Daoy (cell line): ENCODE measurements around the gene WDR41. TPM values are rescaled to one million over a fixed set of nuclear protein-coding genes. Genes with fewer than 3 reads are reported as not detected.
"Not testable (repeated sequence)": the region's sequence is repeated elsewhere in the genome, so short reads cannot be mapped to it uniquely, and the experiment has no call there.

Experiments
- DNase-seq: peaks from one replicate; pipeline ENCODE4 v3.0.0-alpha.2; 2015; ENCODE audit warnings: low read depth
- total RNA-seq: library from RNA; depleted of rRNA; stranded (reverse); fragments of >200 nt; shearing (Covaris generic); gene quantifications from 2 replicates; pipeline ENCODE4 v1.2.3, GENCODE V29; 2014; rRNA removed

WDR41 gene, protein sequence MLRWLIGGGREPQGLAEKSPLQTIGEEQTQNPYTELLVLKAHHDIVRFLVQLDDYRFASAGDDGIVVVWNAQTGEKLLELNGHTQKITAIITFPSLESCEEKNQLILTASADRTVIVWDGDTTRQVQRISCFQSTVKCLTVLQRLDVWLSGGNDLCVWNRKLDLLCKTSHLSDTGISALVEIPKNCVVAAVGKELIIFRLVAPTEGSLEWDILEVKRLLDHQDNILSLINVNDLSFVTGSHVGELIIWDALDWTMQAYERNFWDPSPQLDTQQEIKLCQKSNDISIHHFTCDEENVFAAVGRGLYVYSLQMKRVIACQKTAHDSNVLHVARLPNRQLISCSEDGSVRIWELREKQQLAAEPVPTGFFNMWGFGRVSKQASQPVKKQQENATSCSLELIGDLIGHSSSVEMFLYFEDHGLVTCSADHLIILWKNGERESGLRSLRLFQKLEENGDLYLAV
- 90.8 and 169 TPM in 2 replicates for total RNA-seq

DNA sequence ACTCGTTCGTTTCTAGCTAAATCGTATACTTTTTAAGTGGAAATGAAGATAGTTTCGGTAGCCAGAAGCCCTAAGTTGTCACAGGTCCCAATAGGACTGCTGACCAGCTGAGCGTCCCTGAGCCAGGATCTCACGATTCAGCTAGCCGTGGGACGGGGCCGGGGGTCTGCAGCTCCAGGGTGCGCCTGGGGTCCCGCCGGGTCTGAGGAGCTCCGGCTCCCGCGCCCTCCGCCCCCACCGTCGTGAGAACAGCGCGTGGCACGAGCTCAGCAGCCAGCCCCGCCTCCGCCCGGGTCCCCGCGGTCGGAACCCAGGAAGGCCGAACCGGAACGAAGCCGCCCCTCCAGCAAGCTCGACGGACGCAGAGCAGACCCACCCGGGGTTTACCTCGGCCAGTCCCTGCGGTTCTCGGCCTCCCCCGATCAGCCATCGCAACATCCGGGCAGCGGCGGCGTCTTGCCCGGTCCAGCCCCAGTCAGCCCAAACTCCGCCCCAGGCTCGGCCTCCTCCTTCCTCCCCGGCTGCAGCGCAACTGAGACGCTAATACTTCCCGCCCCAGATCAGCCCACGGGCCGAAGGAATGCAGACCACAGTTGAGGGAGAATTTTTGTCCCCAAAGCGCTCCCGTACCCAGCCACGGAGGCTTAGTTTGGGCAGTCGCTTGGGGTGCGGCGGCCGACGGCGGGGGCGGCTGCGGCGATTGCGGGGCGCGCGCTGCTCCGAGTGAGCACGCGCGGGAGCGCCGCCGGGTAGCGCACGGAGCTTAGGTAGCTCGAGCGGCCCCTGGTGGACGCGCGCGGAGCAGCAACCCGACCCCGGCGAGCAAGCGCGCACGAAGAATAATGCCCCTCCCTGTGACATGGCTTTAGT lies at the start of gene WDR41:
Gene WDR41, minus strand, starts transcription at position 534 of the 870 bp plus-strand sequence. Its CDS starts 96 bp downstream, at position 438.
- peak; percentile 97 for DNase-seq

DNA sequence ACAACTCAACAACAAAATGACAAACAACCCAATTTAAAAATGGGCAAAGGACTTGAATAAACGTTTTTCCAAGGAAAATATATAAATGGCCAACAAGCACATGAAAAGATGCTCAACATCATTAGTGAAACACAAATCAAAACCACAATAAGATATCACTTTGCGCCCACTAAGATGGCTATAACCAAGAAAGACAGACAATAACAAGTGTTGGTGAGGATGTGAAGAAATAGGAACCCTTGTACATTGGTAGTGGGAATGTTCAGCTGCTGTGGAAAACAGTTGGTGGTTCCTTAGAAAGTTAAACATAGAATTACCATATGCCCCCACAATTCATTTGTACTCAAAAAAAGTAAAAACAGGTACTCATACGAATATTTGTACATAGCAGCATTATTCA lies 39.2 kb upstream of the WDR41 start:
- no peak for DNase-seq

DNA sequence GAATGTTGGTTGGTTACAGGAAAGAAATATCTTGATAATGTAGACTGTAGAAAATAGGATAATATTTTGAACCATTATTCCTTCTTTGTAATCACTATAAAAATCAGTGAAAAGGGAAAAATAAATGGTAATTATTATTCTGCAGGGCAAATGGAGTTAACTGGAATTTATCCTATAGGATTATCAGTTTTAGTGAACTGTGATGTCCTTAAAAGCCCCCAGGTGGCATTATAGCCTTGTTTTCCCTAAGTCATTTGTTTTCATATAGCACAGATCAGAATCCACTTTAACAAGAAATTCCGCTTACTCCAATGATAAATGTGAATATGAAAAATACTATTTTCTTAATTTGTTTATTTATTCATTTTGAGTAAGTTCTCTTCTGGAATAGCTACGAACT lies 26.2 kb upstream of the WDR41 start:
- DNase-seq: peak; percentile 4

DNA sequence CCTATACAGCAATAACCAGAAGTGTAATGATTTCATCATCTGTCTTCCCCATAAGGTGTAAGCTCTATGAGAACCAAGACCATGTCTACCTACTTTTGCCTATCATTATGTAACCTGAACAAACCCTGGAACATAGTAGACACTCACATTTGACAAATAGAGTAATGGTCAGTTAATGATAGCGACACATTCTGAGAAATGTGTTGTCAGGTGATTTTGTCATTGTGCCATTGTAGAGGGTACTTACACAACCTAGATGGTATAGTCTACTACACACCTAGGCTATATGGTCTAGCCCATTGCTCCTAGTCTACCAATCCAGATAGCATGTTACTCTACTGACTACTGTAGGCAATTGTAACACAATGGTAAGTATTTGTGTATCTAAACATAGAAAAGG lies 22.3 kb upstream of the WDR41 start:
- no peak for DNase-seq

DNA sequence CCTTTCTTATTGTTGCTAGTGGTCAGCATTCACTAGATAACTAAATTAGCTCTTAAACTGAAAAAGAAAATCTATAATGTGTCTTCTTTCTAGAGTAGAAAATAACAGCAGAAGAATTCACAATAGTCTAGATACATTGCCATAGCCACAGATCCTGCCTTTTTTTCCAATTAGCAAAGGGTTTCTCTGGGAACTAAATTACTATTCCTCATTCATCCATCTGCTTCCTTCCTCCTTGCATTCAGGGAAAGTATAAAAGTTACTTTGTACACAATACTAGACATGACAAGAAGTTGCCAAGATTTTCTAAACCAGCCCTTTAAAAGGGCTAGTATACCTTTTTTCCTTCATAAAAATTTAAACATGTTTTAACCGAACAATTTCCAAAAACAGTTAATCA lies 21.2 kb upstream of the WDR41 start:
- no peak for DNase-seq

DNA sequence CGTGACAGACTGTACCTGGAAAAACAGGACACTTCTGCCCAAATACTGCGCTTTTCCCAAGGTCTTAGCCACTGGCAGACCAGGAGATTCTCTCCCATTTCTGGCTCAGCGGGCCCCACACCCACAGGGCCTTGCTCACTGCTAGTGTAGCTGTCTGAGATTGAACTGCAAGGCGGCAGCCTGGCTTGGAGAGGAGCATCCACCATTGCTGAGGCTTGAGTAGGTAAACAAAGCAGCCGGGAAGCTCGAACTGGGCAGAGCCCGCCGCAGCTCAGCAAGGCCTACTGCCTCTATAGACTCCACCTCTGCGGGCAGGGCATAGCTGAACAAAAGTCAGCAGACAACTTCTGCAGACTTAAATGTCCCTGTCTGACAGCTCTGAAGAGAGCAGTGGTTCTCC lies 9.0 kb upstream of the WDR41 start:
- not testable (repeated sequence) for DNase-seq

DNA sequence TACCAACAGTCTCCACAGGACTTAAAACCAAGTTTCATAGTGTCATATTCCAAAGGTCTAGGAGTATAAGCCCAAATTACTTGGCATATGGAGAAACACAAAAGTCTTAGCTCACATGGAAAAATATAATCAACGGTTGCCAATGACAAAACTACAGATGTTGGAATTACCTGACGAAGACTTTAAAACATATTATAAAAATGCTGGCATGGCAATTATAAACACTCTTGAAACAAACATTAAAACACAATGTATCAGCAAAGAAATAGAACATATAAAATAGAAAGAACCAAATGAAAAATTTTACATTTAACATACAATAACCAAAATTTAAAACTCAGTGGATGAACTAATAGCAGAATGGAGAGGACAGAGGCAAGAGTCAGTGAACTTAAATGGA lies 7.9 kb upstream of the WDR41 start:
- DNase-seq: no peak

DNA sequence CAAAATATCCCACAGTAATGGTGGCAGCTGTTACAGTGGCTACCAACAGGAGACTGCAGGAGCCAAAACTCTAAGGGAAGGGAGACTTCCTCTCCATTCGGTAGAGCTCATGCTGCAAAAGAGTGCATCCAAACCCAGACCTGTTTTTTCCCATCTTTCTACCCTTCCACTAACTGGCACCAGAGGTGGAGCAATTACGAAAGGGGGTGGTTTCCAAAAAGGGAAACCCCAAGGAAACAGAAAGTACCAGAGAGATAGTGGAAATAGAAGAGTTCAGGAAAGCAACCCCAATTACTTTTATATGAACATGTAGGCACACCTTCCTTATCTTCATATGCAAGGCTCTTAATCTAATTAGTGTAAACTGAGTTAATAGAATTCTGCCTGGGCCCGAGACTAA lies 7.3 kb upstream of the WDR41 start:
- DNase-seq: no peak

DNA sequence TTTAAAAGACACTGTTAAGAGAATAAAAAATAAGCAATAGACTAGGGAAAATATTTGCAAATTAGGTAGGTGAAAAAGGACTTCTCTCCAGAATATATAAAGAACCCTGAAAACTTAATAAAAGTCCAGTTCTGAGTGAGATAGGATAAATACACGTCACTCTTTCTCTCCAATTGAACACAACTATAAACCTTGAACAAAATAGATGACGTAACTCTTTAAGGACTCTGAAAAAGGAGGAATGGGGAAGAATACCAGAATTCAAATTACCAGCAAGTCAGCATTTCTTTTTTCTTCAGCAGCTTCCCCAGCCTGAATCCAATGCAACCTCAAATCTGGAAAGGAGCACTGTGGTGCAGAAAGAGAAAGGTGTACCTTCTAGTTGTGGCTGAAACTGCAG lies 6.8 kb upstream of the WDR41 start:
- DNase-seq: no peak

DNA sequence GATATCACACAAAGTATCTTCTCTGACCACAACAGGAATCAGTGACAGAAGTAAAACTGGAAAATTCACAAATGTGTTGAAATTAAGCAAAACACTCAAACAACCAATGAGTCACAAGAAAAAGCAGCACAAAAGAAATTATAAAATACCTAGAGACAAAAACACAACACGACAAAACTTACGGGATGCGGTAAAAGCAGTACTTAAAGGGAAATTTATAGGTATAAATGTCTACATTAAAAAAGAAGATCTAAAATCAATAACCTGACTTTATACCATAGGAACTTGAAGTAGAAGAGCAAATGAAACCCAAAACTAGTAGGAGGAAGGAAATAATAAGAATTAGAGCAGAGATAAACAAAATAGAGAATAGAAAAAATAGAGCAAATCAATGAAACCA lies 2.8 kb upstream of the WDR41 start:
- DNase-seq: no peak

DNA sequence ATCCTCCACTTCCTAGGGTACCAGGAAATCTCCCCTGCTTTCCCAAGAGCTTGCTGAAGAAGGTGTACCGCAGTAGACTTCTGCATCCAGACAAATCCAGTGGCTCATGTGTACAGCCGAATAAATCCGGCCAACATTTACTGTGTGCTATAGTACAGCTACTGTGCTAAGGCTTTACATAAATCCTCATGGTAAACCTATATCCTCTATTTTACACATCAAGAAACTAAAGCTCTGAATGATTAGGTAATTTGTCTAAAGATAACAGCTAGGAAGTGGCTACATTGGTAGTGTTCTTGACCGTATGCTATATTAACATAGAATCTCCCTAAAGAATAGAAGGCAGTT lies 511 bp upstream of the WDR41 start:
- no peak for DNase-seq

DNA sequence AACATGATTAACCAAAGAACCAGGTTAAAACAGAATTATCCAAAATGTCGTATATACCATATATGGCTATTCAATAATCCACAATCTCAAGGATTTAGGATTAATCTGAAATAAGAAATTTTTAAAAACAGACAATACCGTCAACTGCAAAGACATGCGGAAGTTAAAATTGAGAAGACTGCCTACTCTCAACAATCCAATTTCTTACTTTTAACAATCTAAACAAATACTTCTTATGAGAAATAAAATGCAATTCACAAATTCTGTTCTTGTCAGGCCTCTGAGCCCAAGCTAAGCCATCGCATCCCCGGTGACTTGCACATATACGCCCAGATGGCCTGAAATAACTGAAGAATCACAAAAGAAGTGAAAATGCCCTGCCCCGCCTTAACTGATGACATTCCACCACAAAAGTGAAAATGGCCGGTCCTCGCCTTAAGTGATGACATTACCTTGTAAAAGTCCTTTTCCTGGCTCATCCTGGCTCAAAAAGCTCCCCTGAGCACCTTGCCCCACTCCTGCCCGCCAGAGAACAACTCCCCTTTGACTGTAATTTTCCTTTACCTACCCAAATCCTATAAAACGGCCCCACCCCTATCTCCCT lies 1.3 kb downstream of the WDR41 start:
- peak; percentile 33 for DNase-seq

DNA sequence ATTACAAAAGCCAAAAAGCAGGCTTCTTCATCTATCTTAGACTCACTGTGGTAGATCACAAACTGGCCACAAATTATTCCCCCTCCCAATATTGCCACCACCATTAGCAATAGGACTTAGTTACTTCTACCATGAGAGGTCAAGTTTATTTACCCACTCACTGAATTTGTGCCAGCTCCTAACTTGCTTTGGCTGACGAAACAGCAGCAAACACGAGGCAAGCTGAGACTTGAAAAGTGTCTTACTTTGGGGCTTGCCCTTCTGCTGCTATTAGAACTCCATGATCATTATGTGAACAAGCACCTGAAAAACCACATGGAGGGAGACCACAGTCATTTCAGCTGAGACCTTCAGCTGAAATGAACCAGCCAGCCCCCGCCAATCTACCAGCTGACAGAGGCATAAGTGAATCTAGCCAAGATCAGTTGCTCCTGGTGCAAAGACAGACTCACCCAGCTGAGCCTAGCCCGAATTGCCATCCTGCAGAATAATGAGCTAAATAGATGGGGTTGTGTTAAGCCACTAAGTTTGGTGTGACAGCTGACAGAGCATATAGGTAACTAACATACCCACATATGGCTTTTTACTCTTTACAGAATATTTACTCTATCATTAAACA lies 5.7 kb downstream of the WDR41 start:
- DNase-seq: no peak

DNA sequence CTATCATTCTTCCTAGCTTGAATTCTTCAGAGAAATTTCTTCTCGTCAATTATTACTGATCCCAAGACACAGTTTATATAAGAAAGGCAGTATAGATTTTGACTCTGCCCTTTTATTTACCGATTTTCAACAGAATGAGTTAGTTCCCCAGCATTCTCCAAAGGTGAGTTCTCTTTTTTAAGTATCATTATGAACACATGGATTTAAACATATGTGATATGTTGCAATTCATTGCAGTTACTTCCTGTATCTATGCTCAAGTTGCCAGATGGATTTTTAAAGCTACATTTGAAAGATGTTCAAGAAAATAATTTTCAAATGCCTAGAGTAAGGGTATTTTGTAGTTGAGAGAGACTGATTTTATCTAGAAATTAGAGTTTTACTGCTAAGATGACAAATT lies 8.4 kb downstream of the WDR41 start:
- no peak for DNase-seq

DNA sequence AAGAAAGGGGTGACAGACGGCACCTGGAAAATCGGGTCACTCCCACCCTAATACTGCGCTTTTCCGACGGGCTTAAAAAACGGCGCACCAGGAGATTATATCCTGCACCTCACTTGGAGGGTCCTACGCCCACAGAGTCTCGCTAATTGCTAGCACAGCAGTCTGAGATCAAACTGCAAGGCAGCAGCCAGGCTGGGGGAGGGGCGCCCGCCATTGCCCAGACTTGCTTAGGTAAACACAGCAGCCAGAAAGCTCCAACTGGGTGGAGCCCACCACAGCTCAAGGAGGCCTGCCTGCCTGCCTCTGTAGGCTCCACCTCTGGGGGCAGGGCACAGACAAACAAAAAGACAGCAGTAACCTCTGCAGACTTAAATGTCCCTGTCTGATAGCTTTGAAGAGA lies 17.1 kb downstream of the WDR41 start:
- DNase-seq: not testable (repeated sequence)

DNA sequence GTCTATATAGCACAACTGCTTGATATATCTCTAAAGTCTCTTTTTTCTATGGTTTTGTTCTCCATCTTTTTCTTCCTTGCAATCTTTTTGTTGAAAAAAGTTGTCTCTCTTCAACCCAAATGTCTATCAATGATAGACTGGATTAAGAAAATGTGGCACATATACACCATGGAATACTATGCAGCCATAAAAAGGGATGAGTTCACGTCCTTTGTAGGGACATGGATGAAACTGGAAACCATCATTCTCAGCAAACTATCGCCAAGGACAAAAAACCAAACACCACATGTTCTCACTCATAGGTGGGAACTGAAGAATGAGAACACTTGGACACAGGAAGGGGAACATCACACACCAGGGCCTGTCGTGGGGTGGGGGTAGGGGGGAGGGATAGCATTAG lies 23.2 kb downstream of the WDR41 start:
- DNase-seq: not testable (repeated sequence)

DNA sequence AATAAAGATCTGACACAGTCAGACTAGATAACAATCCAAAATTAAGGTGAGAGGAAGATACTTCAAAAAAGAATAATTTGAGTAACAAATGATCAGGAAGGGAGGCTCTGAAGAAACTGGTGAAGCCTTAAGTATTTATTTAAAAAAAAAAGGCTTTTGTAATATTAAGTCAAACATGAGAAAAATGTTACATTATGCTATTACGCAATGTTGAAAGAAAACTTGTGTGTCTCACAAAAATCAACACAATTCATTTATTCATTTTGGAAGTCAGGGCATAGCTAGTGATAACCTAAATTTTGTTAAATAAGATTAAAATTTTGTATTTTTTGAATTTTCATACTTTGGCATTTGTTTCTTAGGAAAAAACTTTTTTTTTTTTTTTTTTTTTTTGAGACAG lies 28.2 kb downstream of the WDR41 start:
- DNase-seq: no peak

DNA sequence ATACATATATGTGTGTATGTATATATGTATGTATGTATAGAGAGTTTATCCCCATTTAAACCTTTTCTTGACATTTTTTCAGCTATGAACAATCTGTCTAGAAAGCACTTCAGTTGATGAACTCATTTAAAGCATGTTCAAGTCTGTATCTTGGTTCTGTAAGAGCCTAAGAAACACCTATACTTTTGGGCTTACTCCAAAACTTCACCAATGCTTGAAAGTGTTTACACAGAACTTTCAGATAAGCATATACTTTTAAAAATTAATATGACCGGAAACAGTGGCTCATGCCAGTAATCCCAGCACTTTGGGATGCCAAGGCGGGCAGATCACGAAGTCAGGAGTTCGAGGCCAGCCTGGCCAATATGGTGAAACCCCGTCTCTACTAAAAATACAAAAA lies 30.8 kb downstream of the WDR41 start:
- DNase-seq: no peak

DNA sequence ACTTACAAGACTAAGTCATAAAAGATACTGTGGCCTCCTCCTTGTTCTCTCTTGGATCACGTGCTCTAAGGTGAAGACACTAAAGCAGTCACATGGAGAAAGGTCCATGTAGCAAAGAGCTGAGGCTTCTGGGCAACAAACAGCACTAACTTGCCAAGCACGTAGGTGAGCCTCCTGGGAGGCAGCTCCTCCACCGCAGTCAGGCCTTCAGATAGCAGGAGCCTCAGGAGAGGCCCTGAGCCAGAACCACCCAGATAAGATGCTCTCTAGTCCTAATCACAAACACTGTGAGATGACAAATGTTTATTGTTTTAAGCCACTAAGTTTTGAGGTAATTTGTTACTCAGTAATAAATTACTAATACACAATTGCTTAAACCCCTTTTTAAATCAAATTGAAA lies 38.0 kb downstream of the WDR41 start:
- no peak for DNase-seq

DNA sequence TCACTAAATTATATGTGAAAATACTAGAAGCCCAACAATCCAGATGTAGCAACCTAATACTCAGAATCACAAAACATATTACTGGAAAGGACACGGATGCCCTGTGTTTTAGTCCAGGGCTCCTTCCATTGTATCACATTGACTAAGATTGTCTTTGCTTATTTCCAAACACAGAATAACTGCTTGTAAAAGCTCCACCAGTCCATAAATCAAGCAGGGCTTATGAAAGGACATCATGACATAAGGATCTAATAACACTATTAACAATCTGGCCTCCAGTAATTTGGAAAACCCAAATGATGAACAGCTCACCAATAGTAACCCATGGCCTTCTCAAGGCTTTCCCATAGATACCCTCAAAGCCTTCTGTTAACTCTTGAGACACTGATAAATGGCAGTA lies 39.8 kb downstream of the WDR41 start:
- DNase-seq: no peak

DNA sequence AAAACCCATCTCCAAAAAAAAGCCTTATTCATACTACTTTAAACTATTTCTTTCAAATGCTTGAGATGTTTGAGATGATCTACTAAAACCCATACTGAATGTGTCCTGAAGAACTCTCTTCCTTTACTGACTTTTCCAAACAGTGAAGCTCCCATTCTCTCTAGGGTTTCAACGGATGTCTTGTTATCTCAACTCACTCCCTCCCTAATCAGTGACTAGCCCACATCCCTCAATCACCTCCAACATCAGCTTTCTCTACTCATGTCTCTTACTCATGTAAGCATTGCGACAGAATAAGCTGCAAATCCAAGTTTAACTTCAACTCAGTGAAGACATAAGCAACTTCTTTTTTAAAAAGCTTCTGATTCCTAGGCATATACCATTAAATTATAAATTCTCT lies 42.1 kb downstream of the WDR41 start:
- DNase-seq: no peak

DNA sequence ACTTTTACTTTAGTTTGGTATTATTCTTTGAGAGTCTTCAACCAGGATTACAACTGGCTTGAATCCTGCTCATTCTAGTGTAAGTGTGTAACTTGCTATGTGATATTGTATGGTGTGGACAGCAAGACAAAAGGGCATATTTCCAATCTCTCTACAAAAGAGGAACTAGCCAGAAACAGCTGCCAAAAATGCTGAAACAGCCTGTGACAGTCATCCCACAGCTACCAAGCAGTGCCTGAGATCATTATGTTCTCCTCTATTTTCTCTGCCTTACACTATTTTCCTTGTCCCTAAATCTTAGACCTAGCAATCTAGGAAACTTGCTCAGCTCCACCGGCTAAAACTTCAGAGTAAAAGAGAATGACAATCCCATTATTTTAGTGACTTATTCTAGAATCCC lies 42.8 kb downstream of the WDR41 start:
- DNase-seq: no peak
